HepG2 (cell line): ENCODE data around the gene STAP2. TPM values are rescaled to one million over a fixed set of nuclear protein-coding genes. Genes with fewer than 3 reads are reported as not detected.
A peak's percentile ranks its signal among the peaks of the same experiment; 100 is the strongest.

Experiments used
- ARNT ChIP-seq: fragments of 450-650 bp; IDR thresholded peaks from 2 replicates; pipeline ENCODE4 v1.6.1; 2017
- GZF1 ChIP-seq: sonication (generic); formaldehyde crosslinking; IDR thresholded peaks from 2 replicates; pipeline ENCODE4 v1.5.1; 2020; ENCODE audit warnings: mild to moderate bottlenecking, missing genetic modification reagents
- KDM5A ChIP-seq: fragments of 200-600 bp; sonication (generic); IDR thresholded peaks from 2 replicates; pipeline ENCODE4 v1.7.0; 2018; ENCODE audit warnings: antibody characterized with exemption, mild to moderate bottlenecking, low read length, borderline replicate concordance
- LCORL ChIP-seq, 2 experiments: fragments of 450-650 bp in 1 of 2; sonication (generic) in 1 of 2; formaldehyde crosslinking in 1 of 2; IDR thresholded peaks; 2 replicates each; pipeline versions ENCODE4 v1.5.0 to v1.6.1; 2017 to 2020; ENCODE audit warnings: antibody characterized with exemption in 1 of 2, missing genetic modification reagents in 1 of 2
- NFKB2 ChIP-seq: sonication (generic); formaldehyde crosslinking; IDR thresholded peaks from 2 replicates; pipeline ENCODE4 v1.4.0; 2020; ENCODE audit warnings: missing genetic modification reagents, borderline replicate concordance
- NPAS2 ChIP-seq: sonication (generic); formaldehyde crosslinking; IDR thresholded peaks from 2 replicates; pipeline ENCODE4 v1.8.0; 2022; ENCODE audit warnings: mild to moderate bottlenecking, missing genetic modification reagents, borderline replicate concordance
- NR2F6 ChIP-seq, 2 experiments: IDR thresholded peaks; 2 replicates each; pipeline ENCODE4 v1.6.1; 2016; ENCODE audit warnings: antibody characterized with exemption in 1 of 2, mild to moderate bottlenecking in 1 of 2
- ONECUT2 ChIP-seq: sonication (generic); formaldehyde crosslinking; IDR thresholded peaks from 2 replicates; pipeline ENCODE4 v1.4.0; 2020; ENCODE audit warnings: missing genetic modification reagents
- PHB2 ChIP-seq: fragments of 450-650 bp; IDR thresholded peaks from 2 replicates; pipeline ENCODE4 v1.6.1; 2018; ENCODE audit not compliant: partially characterized antibody
- RXRB ChIP-seq: IDR thresholded peaks from 2 replicates; pipeline ENCODE4 v1.6.1; 2016; ENCODE audit warnings: borderline replicate concordance, missing genetic modification reagents, missing compliant biosample characterization
- SP1 ChIP-seq, 2 experiments: fragments of 450-650 bp in 1 of 2; sonication (generic) in 1 of 2; formaldehyde crosslinking in 1 of 2; IDR thresholded peaks; 2 replicates each; pipeline versions ENCODE4 v1.4.0 to v1.6.1; 2016 to 2020; ENCODE audit warnings: missing genetic modification reagents in 1 of 2
- SRY ChIP-seq: sonication (generic); formaldehyde crosslinking; IDR thresholded peaks from 2 replicates; pipeline ENCODE4 v1.8.0; 2022; ENCODE audit warnings: mild to moderate bottlenecking, missing genetic modification reagents
- TBL1XR1 ChIP-seq: fragments of 150-350 bp; IDR thresholded peaks from 2 replicates; pipeline ENCODE4 v1.6.1; 2014; ENCODE audit warnings: borderline replicate concordance, low read length; ENCODE audit not compliant: partially characterized antibody
- TBP ChIP-seq: sonication (generic); formaldehyde crosslinking; IDR thresholded peaks from 2 replicates; pipeline ENCODE4 v1.5.0; 2020; ENCODE audit warnings: missing genetic modification reagents
- ZFP37 ChIP-seq: sonication (generic); formaldehyde crosslinking; IDR thresholded peaks from 2 replicates; pipeline ENCODE4 v1.4.0; 2020; ENCODE audit warnings: missing genetic modification reagents, borderline replicate concordance
- ZFY ChIP-seq: sonication (generic); formaldehyde crosslinking; IDR thresholded peaks from 2 replicates; pipeline ENCODE4 v1.4.0; 2020; ENCODE audit warnings: missing genetic modification reagents
- ZNF10 ChIP-seq: sonication (generic); formaldehyde crosslinking; IDR thresholded peaks from 2 replicates; pipeline ENCODE4 v1.4.0; 2020; ENCODE audit warnings: mild to moderate bottlenecking, low read depth, missing genetic modification reagents, borderline replicate concordance
- ZNF382 ChIP-seq: sonication (generic); formaldehyde crosslinking; IDR thresholded peaks from 2 replicates; pipeline ENCODE4 v1.5.0; 2020; ENCODE audit warnings: missing genetic modification reagents, mild to moderate bottlenecking, borderline replicate concordance
- ZNF501 ChIP-seq: sonication (generic); formaldehyde crosslinking; IDR thresholded peaks from 2 replicates; pipeline ENCODE4 v1.5.1; 2020; ENCODE audit warnings: mild to moderate bottlenecking, moderate library complexity, missing genetic modification reagents
- ZNF781 ChIP-seq: sonication (generic); formaldehyde crosslinking; IDR thresholded peaks from 2 replicates; pipeline ENCODE4 v1.5.1; 2020; ENCODE audit warnings: borderline replicate concordance, mild to moderate bottlenecking, missing genetic modification reagents; ENCODE audit errors: not compliant biosample characterization
- polyA plus RNA-seq, 8 experiments: library from polyadenylated mRNA; depleted of rRNA in 3 of 8; stranded (reverse) in 7 of 8; unstranded in 1 of 8; fragments of >200 nt; fragmentation: Illumina TruSeq in 4 of 8; extraction: Trizol in 4 of 8; gene quantifications; 2 replicates each; pipeline versions ENCODE4 v1.2.1 to v1.2.3, GENCODE V29; 2011 to 2016; ENCODE audit warnings: low read depth in 4 of 8, missing spikeins in 1 of 8, mixed read lengths in 1 of 8; ENCODE audit not compliant: insufficient read depth in 1 of 8
- total RNA-seq, 5 experiments: library from RNA; depleted of rRNA; stranded (reverse); fragments of >200 nt; fragmentation: Illumina TruSeq; extraction: Trizol; gene quantifications; 2 replicates each; pipeline ENCODE4 v1.2.3, GENCODE V29; 2016; ENCODE audit warnings: low read depth in 1 of 5
- TF ChIP-seq, protein P1 (sequence below): sonication (generic); formaldehyde crosslinking; IDR thresholded peaks from 2 replicates; pipeline ENCODE4 v1.8.0; 2023; ENCODE audit warnings: mild to moderate bottlenecking, missing genetic modification reagents
- TF ChIP-seq, protein P2 (sequence below): sonication (generic); formaldehyde crosslinking; IDR thresholded peaks from 2 replicates; pipeline ENCODE4 v1.5.0; 2020; ENCODE audit warnings: mild to moderate bottlenecking, missing genetic modification reagents, borderline replicate concordance
- TF ChIP-seq, protein P3 (sequence below): sonication (generic); formaldehyde crosslinking; conservative IDR thresholded peaks from 2 replicates; pipeline ENCODE4 v1.8.1; 2023; ENCODE audit warnings: missing genetic modification reagents

STAP2 gene
- total and polyA plus RNA-seq, 2 of the 13 experiments (the other 11 are each of a cell fraction or from before 2014, with no cell fraction given), result 39.0 to 43.7 TPM

DNA sequence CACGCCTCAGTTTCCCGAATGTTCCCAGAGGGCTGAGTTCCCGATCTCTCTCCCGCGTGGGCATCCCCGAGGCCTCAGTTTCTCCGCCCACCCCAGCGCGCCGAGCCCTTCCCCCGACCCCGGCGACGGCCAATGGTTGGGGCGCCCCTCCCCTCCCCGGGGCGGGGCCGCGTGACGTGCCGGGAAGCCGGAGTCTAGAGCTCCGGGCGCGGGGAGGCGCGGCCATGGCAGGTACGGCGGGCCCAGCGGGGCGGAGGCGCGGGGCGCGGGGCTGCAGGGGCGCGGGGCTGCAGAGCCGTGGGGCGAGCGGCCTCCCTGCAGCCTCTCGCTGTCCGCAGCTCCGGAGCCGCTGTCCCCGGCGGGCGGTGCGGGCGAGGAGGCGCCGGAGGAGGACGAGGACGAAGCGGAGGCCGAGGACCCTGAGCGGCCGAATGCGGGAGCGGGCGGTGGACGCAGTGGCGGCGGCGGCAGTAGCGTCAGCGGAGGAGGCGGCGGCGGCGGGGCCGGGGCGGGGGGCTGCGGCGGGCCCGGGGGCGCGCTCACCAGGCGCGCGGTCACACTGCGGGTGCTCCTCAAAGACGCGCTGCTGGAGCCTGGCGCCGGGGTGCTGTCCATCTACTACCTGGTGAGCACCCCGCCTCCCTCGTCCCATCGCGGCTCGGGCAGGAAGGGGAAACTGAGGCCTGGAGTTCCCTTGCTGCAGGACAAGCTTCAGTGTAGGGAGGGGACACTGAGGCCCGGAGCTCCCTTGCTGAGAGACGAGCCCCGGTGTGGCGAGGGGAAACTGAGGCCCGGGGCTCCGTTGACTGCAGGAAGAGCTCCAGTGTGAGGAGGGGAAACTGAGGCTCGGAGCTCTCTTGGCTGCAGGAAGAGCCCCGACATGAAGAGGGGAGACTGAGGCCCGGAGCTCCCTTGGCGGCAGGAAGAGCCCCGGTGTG, 5.0 kb upstream of the STAP2 start, which contains the start of gene MPND (continued):
- TF ChIP-seq, protein P1, sequence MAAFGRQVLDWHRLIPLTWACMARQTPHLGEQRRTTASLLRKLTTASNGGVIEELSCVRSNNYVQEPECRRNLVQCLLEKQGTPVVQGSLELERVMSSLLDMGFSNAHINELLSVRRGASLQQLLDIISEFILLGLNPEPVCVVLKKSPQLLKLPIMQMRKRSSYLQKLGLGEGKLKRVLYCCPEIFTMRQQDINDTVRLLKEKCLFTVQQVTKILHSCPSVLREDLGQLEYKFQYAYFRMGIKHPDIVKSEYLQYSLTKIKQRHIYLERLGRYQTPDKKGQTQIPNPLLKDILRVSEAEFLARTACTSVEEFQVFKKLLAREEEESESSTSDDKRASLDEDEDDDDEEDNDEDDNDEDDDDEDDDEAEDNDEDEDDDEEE (CRISPR knock-in tag), result 0 out of 2 replicates have a peak, but pooled peaks have one; percentile 27
- TF ChIP-seq ONECUT2 (CRISPR knock-in tag) (no peak), ZFP37 (CRISPR knock-in tag) (no peak), LCORL (IDR thresholded peaks at IDR 0.05) (no peak), LCORL (CRISPR knock-in tag; IDR thresholded peaks at IDR 0.05) (no peak), ZNF501 (CRISPR knock-in tag) (no peak), NFKB2 (CRISPR knock-in tag) (peak; percentile 46; the same call in 1 of the 2 replicates), TBP (CRISPR knock-in tag) (no peak), ZNF10 (no peak), RXRB (no peak), ZNF382 (CRISPR knock-in tag) (no peak), NR2F6 (IDR thresholded peaks at IDR 0.05) (no peak), NR2F6 (CRISPR knock-in tag; IDR thresholded peaks at IDR 0.05) (no peak), PHB2 (no peak), SP1 (IDR thresholded peaks at IDR 0.05) (no peak), SP1 (CRISPR knock-in tag; IDR thresholded peaks at IDR 0.05) (peak; percentile 92), NPAS2 (CRISPR knock-in tag) (no peak), ZNF781 (no peak), ZFY (CRISPR knock-in tag) (no peak; the same call in 1 of the 2 replicates), KDM5A (no peak), SRY (CRISPR knock-in tag) (0 out of 2 replicates have a peak, but pooled peaks have one; percentile 43), TBL1XR1 (no peak), GZF1 (CRISPR knock-in tag) (no peak), ARNT (no peak)
- TF ChIP-seq, protein P2, sequence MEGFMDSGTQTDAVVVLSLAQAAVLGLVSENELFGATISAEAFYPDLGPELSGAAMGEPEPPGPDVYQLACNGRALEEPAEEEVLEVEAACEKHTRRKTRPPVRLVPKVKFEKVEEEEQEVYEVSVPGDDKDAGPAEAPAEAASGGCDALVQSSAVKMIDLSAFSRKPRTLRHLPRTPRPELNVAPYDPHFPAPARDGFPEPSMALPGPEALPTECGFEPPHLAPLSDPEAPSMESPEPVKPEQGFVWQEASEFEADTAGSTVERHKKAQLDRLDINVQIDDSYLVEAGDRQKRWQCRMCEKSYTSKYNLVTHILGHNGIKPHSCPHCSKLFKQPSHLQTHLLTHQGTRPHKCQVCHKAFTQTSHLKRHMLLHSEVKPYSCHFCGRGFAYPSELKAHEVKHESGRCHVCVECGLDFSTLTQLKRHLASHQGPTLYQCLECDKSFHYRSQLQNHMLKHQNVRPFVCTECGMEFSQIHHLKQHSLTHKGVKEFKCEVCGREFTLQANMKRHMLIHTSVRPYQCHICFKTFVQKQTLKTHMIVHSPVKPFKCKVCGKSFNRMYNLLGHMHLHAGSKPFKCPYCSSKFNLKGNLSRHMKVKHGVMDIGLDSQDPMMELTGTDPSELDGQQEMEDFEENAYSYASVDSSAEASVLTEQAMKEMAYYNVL, result 0 out of 2 replicates have a peak, but pooled peaks have one; percentile 5
- TF ChIP-seq, protein P3, sequence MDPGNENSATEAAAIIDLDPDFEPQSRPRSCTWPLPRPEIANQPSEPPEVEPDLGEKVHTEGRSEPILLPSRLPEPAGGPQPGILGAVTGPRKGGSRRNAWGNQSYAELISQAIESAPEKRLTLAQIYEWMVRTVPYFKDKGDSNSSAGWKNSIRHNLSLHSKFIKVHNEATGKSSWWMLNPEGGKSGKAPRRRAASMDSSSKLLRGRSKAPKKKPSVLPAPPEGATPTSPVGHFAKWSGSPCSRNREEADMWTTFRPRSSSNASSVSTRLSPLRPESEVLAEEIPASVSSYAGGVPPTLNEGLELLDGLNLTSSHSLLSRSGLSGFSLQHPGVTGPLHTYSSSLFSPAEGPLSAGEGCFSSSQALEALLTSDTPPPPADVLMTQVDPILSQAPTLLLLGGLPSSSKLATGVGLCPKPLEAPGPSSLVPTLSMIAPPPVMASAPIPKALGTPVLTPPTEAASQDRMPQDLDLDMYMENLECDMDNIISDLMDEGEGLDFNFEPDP (CRISPR knock-in tag), result no peak
